HG03460 (cell line): ENCODE results near the gene CDKAL1.

Source experiments
- ATAC-seq: cut with Tn5 transposase; IDR thresholded peaks from one replicate; pipeline ENCODE4 v1.9.1; 2021; ENCODE audit not compliant: unreplicated experiment

Gene CDKAL1

DNA sequence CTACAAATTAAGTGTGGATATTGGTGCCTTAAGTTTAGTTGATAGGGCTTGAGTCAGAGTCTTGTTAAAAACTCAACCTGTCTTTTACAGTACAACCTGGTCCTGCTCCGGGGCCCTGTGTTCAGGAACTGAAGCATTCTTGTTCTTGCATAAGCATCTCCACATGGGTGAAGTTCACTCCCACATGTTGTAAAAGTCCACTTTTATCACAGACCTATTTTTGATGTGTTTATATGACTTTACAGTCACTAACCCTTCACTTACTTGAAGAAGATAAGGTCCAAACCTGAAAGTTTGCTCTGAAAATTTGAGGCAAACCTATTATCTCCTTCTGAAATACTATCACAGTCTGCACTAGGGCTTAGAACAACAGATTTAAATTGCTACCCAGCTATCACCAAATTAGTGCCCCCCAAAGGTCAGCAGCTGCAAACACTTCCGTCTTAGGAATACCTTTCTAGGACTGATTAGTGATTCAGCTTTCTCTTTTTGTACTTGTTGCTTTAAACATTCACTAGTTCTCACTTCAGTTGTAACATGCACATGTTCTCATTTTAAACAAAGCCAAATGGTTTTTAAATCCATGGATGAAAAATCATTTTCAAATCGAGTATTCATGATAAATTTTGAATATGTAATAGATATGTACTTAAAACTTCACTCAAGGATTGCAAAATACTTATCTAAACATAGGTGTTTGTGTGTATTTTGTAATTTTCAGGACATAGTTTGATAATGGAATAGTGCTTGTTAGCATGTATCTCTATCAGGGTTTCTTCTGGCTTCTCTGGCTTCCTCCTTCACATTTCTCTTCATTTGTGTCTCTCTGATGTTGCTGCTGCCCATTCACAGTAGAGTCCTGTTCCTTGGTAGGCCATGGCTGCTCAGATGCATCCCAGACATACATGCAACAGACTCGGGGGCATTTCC is 589.5 kb downstream of the CDKAL1 start:
- no peak for ATAC-seq

DNA sequence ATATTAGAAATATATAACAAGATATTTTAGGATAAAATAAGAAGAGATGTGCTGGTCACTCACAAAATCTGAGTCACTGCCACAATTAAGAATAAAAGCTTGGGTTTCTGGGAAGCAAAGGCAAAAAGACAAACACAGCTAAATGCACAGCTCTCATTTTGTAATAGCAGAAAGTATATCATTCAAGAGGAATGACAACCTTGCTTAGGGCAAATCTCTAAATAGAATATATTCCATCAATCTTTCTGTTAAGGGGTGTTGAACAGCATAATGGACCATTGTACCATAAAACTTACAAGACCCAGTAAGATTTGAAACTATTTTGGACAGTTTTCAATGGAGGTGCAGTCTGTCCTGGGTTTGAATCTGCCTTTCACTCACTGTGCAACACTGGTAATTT is 594.3 kb downstream of the CDKAL1 start:
- ATAC-seq = no peak

DNA sequence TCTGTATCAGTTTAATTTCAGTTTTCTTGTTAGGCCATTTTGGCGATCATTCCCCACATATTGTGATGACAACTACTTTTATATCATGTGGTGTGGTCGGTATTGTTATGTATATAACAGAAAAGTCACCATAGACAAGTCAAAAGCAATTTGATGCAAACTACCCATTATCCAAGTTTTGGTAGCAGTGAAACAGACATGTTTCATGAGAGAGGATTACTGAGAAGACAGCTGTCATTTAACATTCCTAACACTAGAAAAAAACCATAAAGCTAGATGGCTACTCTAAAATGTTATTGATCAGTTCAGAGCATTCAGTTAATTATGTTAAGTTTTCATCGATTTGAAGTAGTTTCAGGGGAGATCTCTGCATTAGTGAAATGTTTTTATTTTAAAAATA is 597.1 kb downstream of the CDKAL1 start:
- ATAC-seq = no peak

DNA sequence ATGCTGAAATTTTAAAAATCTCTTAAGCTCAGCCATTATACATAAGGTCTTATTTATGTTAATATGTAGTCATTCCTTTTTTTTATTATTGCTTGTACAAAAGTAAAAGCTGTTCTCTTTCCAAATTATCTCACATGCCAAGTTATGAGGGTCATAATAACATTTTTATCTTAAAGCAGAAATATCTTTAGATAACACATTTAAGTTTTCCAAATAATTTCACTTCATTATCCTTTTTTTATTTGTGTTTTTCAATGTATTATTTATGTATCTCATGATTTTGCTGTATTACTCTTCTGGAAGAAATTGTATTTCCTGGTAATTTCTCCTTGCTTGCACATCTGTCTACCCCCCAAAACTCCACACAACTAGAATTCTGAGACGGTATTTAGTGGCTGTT is 598.2 kb downstream of the CDKAL1 start:
- no peak for ATAC-seq

DNA sequence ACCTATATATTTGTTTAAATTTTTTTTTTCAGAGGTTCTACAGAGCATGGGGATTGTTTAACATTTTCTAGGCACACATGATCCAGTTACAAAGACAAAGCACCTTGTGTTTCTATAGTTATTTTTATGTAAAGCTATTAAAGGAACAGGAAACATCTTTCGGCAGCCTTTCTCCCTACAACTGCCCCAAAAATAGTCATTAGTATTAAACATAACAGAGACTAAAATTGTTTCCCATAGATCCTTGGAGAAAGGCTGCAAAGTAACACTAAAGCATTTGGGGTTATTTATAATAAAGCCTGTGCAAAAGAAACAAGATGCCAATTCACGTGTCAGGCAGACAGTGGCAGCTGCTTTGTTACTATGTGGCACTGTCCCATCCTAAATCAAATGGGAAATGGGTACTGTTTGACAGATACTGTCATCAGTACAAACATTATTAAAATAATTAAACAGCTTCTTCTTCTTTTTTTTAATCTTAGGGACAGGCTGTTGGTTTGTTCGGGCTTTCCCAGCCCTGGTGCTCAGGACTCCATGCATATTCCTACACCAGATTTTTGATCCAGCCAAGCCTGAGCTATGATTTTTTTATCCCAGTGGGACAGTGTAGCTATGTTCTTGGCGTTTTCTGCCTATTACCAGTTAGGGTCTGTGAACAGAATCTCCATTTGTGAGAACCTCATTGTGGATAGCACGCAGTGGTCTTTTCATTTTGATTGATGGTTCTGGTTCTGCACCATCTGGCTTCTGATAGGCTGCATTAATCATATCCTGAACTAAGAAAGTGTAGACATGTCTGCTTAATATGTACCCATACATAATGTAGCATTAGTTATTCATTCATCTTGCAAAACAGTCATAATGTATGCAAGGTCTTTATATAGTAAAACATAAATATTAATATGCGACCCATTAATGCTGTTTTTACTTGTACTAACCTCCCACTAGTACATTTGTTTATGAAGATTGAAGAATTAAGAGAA is 598.9 kb downstream of the CDKAL1 start:
- no peak for ATAC-seq

DNA sequence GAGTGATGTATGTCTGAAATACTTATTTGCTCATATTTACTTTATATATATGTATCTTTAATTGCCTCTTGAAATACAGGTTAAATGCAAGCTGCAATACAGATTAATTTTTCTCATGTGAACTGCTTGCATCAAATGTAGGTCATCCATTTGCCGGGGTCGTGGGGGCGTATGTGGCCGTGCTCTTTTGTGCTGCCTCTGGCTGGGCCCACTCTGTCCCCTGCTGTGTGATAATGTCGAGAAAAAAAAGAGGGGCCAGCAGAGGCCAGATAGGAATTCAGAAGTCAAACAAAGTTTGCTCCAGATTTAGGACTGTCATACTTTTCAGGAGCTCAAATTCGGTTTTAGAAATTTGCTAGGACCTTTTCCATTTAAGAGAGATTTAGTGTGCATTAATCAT is 599.6 kb downstream of the CDKAL1 start:
- ATAC-seq = no peak

DNA sequence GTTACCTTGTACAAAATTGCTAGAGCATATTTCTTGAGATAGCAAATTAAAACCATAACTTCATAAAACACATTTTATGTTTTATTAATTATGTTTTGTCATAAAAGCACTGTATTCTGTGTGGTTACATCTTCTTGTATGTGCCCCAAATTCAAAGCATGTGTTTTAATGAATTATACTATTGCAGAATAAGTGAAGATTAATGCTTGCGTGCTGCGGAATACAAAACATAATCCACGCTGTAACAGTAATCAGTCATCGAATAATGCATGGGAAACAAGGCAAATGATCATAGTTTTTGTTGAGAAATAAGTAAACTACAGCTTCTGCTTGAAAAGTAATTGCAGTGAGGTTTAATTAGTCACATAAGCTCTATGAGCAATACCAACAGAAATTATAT is 600.1 kb downstream of the CDKAL1 start:
- ATAC-seq = no peak

DNA sequence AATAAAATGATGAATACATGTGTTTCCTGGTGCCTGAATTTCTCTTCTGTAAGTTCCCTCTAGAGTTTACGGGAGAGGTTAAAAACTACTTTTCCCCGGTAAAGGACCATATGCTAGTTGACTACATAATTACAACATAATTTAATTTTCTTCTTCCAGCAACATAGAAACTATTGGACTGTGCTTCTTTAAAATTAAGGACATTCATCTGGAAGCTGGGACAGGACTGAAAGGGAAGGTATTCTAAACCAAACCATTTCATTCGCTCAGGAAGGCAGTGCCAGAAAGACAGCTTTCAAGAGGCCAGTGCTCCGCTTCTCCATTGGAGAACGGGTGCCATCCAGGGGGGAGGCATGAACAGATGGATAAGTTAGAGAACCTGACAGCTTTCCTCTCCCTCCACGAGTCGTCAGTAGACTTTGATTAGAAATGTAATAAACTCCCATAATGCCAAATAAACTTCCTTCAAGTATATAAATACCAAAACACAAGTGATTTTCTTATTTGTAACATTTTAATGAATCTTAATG is 601.3 kb downstream of the CDKAL1 start:
- ATAC-seq = no peak

DNA sequence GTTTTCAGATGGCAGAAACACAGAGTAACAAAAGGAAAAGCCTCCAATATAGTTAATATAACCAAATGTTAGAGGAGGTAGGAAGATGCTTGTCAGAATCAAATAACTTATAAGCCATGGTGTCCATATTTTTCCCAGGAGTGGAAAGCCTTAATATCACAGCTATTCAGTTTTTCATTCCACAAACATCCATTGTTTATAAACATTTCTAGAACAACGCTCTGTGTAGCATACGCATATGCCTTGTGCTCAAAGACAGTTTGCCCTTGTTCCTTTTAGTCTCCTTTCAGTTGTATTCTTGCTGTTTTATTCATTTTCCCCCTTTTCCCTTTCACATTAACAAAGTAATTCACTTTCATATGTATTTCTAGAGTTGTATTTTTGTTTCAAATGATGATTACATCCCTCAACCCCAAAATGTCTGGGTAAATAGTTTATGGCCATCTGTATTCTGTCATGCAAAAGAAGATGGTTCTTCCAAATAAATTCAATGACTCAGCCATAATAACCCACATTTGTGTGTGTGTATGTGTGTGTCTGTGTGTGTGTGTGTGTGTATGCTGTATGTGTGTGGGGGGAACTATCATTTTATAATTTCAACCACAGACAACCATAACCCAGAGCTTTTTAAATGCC is 603.6 kb downstream of the CDKAL1 start:
- no peak for ATAC-seq

DNA sequence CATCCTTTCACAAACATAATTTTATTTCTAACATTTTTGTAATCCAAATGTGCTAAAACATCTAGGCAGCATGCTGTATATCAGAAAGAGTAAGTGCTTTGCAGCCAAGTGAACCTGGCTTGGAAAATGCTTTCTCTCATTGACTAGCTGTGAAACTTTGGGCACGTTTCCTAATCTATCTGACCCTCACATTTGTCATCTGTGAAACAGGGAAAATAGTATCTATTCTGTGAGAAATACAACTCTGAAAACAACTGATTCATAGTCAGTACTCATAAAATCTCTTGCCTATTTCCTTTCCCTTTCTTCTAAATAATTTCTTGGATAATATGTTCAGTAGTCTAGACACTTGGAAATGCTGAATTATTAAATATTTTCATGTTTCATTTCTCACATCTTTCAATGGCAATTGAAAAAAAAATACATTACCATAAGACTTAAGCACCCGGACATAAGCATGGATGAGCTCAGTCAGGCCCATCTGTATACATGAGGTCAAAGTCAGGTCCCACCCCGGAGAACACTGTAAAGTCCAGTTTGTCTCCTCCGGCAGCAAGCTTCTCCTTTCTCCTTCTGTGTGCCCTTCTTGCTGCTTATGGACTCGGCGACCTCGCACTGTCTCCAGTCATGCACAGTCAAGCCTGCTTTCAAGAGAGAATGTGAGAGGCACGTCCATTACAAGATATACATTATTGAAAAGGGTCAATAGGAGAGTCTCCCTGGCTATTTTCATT is 604.2 kb downstream of the CDKAL1 start:
- ATAC-seq = no peak

DNA sequence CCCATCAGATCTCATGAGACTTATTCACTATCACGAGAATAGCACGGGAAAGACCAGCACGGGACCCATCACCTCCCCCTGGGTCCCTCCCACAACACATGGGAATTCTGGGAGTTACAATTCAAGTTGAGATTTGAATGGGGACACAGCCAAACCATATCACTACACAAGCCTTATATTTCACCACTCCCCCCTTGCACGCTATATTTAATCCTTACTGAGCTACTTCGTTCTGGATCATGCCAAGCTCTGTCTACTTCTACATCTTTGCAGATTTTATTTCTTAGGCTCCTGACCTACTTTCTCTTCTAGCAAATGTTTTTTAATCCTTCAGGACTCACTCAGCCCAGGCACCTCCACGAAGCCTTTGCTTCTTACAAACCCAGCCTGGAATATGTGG is 606.7 kb downstream of the CDKAL1 start:
- ATAC-seq = no peak

DNA sequence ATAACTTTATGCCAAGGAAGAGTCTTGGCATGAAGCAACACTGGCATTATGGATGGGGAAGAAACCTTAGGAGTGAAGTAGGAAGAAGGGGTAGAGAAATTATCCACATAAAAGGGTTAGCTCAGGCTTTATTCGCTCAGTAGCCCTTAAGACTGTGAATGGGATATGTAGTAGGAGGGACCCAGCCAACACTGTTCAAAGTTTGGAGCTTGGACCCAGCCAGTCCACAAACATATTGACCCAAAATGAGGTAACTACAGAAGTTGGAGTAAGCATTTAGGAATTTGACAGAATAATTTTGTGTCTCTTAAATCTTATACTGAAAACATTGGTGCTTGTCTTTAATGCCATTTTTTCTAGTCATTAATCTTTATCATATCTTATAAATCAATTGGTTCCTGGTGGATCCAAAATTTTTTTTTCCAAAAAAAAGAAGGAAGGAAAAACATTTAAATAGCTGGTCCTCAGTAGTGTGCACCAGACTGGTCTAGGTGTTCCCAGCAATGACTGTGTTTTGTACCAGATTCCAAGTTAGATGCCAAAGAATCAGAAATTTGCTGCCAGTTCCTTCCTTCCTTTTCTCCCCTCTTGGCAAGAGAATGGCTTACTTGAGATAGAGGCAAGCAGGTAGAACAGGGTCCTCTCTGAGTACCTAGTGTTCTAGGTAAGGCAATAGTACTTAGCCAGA is 607.5 kb downstream of the CDKAL1 start:
- ATAC-seq = no peak

DNA sequence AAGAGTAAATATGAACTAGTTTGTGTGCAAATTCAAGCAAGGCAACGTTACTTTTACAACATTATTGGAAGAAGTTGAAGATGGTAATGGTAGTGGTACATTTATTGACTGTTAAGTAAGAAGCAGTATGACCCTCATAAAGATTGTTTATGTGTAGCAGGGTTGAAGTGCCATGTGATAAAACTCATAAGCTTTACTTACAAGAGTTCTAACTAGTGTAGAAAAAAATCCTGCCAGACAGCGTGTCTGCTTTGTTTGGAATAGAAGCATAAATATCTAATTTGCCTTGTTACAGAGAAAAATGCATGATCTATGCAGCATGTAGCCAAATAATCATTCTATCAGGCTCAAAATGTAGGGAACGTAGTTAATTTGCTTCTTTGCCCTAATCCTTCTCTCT is 608.5 kb downstream of the CDKAL1 start:
- ATAC-seq = no peak

DNA sequence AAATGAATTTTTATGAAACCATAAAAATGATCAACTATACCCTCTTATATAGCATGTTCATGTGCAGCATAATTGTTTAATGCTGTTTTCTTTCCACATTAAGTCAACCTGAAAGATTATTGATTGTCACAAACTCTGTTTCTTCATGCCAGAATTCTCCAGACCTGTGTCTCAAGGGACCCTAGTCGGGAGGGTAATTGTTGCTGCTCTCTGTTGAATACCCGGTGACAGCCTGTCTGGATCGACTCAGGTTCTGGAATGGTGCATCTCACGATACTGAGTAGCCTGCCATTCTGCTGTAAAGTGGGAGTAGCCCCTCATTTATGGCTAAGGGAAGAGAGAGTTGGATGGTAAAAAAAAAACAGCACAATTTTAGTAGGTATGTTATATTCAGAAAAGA is 609.4 kb downstream of the CDKAL1 start:
- ATAC-seq = no peak

DNA sequence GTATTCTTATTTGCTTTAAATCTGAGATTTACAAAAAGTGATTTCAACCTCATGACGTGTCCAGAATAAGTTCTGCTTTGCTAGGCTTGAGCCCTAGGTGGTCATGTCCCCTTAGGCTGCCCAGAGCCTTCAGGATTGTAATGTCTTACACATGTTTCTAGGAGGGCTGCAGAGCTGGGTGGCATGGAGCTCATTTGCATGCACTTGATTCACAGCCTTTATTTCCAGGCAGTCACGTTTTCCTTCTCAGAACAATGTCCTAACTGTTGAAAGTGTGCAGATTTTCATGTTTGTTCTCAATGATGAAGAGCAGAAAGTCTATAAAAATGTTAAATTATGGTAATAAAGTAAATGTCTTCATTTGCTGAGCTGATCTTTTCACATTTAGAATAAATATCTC is 610.7 kb downstream of the CDKAL1 start:
- ATAC-seq = no peak

DNA sequence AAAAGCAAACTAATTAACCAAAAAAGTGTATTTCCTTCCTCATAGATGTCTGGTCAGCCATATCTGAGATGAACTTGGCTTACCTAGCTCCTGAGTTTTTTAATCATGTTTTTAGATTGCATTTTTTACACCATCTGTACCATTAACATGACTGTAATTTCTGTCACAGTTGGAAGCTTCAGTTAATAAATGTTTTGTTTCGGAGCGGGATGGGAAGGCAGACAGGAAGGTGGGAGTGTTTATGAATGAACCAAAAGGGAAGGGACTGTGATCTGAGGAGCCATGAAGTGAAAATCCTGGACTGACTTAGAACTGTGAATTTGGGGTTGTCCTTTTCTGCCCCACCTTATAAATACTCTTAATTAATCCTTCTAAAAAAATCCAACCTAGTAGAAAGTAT is 613.7 kb downstream of the CDKAL1 start:
- ATAC-seq = no peak

DNA sequence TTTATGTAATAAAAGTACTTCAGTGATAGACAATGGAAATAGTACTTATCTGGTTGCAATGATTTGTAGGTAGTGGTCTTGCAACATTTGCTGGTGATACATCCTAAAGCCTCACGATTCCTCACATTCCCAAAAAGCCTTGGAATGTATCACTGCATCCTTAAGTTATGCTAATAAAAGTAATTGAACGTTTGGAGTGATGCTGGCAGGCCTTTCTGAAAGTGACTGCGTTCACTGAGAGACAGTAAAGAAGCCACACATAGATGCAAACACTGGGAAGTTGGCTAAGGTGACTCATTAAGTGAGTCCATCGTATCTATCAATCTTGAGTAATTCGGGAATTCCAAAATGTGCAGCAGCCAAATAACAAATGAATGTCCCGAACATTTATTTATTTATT is 615.2 kb downstream of the CDKAL1 start:
- no peak for ATAC-seq

DNA sequence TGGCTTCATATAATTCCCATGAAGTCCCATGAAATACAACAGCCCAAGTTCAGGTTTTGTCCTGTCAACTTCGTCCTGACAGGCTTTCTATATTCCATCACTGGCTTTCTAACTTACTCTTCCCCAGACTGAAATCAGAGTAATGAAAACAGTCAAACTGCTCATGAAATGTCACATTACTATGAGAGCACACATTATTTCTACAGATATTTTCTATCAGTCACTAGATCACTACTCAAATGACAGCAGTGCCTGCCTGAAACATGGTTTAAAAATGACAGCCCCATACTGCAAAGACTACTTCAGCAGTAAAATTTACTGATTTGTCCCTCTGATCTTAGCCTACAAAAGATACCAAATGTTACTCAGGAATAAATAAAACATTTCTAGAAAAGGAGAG is 616.4 kb downstream of the CDKAL1 start:
- ATAC-seq = no peak

DNA sequence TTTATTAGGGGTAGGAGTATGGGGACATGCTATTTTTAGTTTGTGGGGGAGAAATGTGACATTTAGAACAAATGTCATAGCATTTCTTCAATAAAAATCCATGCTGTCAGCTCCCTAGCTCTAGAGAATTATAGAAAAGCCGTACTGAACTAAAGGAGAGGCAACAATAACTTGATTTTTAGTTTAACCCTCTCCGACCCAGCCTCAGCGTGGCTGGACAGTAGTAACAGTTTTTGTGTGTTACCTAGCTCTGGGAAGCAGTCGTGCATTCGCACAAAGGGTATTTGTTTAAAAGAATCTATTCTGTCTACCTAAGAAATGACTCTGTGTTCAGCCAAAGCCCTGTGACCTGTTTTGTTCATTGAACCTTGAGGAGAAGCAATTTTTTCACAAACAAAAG is 616.9 kb downstream of the CDKAL1 start:
- no peak for ATAC-seq

DNA sequence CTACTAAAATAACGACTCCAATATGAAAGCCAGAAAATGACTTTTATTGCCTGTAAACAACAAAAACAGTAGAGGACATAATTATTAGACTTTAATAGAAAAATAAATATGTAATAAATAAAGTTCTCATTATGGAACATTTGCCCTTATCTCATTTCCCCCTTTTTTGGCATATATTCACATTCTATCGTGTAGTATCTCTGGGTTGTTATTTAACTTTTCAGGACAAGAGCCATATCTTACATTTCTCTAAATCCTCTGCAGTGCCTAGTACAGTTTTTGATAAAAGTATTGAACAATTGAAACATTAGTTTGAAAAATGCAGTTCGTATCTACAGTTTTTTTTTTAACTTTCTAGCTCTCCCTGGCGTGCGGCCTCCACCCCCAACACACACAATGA is 617.3 kb downstream of the CDKAL1 start:
- ATAC-seq = no peak
